LoVo (cell line): ENCODE measurements around the gene ZFYVE28.
"Not testable (repeated sequence)": the region's sequence is repeated elsewhere in the genome, so short reads cannot be mapped to it uniquely, and the experiment has no call there.

Experiments used
- DNase-seq: peaks from one replicate; pipeline ENCODE4 v3.0.0-alpha.2; 2016; ENCODE audit warnings: low spot score

Gene ZFYVE28

GRCh38 chr4:2446656-2447564 is 28.5 kb upstream of the ZFYVE28 start:
- no peak for DNase-seq

DNA sequence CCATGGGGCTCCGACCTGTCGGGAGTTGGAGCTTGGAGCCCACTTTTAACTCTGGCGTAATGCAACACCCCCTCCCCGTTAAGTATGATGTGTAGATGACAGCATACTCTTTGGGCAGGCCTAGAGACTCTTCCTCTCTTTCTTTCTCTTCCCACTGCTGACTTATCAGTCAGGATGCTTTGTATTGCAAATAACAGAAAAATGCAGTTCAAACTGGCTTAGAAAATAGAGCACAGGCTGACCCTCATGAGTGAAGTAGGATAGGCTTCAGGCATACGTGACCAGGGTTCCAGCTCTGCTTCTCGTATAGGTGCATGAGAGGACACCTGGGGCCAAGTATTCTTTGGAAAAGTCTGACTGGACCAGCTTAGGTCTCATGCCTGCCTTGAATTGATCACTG is 27.1 kb upstream of the ZFYVE28 start:
- no peak for DNase-seq

DNA sequence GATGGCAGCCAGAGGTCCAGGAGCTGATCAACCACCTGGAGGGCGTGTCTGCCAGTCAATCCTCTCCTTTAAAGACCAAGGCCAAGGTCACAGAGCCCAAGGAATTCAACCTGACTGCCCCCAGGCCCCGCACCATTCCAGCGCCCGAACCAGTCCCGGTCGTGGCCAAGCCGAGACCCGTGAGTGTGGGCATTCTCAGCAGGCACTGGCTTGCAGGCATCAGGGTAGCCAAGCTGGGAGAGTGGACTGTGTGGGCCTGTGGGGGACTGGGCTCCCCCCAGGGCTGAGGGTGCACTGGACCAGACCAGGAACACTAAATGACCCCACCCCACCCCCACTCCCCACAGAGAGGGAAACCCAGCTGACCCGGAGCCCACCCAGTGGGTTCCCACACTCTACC is 26.7 kb upstream of the ZFYVE28 start:
- no peak for DNase-seq

- no peak for DNase-seq
Measured at GRCh38 chr4:2443956-2444740, 25.7 kb upstream of the ZFYVE28 start.

DNA sequence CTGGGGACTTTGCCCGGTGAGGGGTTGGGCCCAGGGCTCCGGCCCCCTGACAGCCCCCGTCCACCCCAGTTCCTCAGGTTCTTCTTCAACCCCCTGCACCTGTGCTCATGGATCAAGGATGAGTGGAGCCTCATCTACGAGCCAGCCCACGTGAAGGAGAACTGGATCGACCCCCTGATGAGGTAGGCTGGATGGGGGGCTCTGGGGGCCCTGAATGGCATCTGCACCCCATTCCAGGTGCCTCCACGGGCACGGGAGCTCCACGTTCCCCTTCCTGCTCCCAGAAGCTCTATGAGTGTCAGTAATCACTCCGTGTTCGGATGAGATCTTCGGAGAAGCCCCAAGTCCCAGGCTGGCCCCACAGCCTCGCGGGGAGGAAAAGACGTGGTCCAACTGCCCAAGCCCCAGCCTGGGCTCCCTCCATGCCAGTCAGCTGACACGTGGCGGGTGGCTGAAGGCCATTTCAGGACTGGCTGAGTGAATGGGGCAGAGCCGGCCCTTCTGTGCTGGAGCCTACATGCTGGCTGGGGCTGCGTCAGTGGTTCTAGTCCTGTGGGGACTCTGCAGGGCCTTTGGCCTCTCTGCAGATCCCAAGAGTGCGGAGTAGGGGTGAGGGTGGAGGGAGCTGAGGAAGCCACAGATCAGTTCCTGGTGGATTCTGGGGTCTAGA is 24.8 kb upstream of the ZFYVE28 start:
- DNase-seq, result no peak

DNA sequence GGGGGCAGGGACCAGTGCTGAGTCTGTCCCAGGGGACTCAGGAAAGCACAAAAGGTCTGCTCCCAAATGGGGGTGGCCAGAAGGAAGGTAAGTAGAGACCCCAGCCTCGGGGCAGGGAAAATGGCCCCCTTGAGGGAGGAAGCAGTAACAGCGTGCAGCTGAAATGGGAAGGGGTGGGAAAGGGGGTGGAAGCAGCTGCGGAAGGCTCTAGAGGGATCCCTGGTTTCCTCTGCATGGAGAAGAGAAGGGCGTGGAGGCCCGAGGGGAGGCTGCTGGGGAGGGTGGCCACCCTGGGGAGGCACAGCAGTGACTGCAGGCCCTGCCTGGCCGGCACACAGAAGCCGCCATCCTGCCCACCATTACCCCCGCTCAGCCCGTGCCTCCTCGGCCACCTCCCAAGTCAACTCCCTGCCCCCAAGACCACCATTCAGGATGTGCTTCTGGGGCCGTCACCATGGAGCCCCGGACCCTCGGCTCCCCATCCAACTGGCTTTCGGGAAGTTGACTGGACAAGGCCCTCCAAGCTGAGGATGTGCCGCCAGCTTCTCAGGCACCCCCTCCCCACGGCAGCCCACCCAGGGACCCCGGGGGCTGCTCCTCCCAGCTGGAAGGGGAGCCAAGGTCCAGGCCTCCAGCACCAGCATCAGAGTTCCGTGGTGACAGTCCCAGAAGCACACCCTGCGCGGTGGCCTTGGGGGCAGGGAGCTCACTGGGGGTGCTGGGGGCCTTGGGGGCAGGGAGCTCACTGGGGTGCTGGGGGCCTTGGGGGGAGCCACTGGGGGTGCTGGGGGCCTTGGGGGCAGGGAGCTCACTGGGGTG is 23.9 kb upstream of the ZFYVE28 start:
- no peak for DNase-seq

- peak; percentile 28 for DNase-seq
Measured at GRCh38 chr4:2441393-2442174, 23.1 kb upstream of the ZFYVE28 start.

- no peak for DNase-seq
Measured at GRCh38 chr4:2438822-2439718, 20.6 kb upstream of the ZFYVE28 start.

DNA sequence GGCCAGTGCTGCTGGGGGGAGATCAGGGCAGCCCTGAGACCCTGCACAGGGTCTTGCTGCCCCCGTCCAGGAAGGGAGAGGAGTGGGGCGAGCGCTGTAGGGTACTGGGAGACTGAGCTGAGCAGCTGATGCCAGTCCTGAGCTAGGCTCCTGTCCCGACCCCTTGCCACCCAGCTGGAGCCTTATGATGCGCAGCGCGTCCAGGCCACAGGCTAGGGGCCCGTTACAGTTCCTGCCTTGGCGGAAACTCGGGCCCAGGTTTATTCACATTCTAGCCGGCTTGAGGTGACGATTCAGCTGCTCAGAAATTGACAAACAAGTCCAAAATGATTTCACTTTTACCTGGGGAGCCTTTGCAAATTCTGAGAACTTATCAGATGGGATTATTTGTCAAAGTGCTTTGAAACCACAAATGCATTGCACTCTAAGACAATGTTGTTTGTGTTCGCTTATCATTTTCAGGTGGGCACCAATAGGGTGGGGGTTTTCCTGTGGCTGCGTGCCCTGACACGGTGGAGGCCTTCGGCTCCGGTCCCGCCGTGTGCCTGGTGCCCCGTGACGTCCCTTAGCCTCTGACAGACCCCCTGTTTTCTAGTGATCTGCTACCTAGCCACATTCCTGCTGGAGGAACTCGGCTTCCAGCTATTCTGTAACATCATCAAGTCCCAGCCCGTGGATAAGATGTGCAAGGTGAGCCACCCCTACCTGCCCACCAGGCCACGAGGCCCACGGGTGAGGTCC is 19.2 kb upstream of the ZFYVE28 start:
- no peak for DNase-seq

- DNase-seq, result no peak
Measured at GRCh38 chr4:2436761-2437474, 18.5 kb upstream of the ZFYVE28 start.

- DNase-seq, result no peak
Measured at GRCh38 chr4:2436301-2436700, 17.9 kb upstream of the ZFYVE28 start.

DNA sequence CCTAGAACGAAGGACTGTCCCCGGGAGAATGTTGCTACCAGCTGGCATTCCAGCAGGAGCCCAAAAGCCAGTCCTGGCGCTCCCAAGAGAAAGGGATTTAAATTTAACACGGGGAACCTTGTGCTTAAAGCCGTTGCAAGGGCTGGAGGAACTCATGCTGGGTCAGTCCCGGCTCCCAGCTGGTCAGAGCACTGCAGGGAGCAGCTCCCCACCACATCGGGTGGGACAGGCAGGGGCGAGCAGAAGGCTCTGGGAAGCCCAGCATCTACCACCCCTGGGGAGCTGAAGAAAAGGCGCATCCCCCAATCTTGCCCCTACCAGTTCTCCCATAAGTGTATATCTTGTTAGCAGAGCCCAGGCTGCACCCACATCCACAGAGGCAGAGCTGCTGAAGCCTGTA is 16.0 kb upstream of the ZFYVE28 start:
- DNase-seq, result no peak

DNA sequence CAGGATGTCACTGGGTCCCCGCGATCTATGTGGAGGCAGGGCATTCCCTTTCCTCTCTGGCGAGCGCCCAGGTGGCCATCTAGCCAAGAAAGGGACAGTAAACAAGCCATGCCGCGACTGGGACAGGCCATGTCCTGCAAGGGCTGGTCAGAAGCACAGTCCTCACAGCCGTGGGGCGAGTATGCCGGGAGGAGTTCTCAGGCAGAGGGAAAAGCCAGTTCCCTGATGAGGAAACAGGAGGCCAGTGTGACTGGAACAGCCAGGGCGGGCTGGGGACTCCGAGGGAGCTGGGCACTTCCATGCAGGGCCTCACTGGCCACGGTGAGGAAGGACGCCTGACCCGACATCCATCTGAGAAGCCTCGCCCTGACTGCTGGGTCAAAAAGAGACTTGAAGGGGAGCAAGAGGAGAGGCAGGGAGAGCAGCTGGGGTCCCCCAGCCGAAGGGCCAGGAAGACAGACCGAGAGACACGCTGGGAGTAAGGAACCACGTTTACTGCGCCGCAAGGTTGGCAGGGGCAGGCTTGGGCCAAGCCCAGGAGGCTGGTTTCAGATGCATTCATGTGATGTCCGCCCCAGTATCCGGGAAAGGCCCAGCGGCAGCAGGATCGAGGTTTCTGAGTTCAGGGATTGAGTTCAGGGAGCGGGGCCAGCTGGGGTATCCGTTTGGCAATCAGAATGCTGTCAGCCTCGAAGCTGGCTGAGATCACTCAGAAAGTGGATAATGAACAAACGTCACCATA is 15.3 kb upstream of the ZFYVE28 start:
- no peak for DNase-seq

GRCh38 chr4:2432991-2433530 is 14.6 kb upstream of the ZFYVE28 start:
- no peak for DNase-seq

DNA sequence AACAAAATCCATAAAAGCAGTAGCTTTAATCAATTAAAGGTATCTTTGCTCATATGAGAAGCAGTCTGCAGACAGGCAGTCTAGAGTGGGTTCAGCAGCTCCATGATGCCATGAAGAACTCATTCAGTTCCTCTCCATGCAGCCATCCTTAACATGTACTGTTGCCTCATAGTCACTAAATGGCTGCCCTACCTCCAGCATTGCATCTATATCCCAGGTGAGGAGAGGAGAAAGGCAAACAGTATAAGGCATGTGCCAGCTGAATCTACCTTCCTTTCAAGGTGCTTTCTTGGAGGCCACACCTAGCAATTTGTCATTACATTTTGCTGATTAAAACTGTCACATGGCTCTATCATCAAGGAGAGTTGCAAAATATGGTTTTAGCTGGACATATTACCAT is 13.6 kb upstream of the ZFYVE28 start:
- no peak for DNase-seq

DNA sequence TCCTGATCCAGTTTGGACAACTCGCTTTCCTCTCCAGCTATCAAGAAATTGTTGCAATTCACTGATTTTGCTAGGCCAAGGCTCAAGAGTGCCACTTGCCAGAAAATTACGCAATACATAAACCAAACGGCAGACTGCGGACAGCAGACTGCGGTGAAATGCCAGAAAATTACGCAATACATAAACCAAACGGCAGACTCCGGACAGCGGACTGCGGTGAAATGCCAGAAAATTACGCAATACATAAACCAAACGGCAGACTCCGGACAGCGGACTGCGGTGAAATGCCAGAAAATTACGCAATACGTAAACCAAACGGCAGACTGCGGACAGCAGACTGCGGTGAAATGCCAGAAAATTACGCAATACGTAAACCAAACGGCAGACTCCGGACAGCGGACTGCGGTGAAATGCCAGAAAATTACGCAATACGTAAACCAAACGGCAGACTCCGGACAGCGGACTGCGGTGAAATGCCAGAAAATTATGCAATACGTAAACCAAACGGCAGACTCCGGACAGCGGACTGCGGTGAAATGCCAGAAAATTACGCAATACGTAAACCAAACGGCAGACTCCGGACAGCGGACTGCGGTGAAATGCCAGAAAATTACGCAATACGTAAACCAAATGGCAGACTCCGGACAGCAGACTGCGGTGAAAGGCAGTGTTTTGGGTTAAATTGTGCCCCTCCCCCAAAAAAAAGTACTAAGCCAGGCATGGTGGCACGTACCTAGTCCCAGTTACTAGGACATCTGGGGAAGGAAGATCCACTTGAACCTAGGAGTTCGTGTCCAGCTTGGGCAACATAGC is 11.7 kb upstream of the ZFYVE28 start:
- DNase-seq, result not testable (repeated sequence)
